ENCODE measurements around the gene AFF1. TPM values are rescaled to one million over a fixed set of nuclear protein-coding genes. Genes with fewer than 3 reads are reported as not detected.

The AFF1 gene
- total RNA-seq, 1 experiment from 2014 or later: 23.9 TPM

DNA sequence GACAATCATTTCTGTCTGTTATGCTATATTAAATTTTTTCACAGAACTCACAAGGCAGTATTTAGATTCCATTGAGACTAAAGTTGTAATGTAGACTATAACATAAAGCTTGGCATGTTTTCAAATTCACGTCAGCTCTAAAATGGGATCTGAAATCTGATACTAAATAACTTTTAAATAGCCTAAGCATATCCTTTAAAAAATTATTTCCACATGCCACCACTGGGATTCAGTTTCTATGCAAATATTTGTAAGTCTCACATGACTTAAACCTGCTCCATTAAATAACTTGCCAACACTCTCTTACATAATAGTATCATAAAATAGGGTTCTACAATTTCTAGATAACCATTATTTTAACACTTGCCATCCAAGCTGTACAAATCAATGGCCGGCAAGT, 253.2 kb downstream of the AFF1 start:
- DNase-seq (ENCODE audit: low read depth, low spot score): no peak
- no peak for ATAC-seq
- Histone ChIP-seq H3K9me3 (ENCODE audit: control insufficient read depth, insufficient read depth, low read depth, low read length) (no peaks in the 10 kb centered on the region), H3K4me1 (ENCODE audit: control insufficient read depth, insufficient read depth, low read length) (no peaks in the 10 kb centered on the region), H3K4me3 (ENCODE audit: low read depth in 2 of 2, low read length in 2 of 2) (no peak overlapping the region), H3K27me3 (ENCODE audit: control insufficient read depth, insufficient read depth, low read length) (no peaks in the 10 kb centered on the region), H3K27ac (ENCODE audit: low read length) (no peak overlapping the region), H3K36me3 (ENCODE audit: control insufficient read depth, insufficient read depth, low read length) (no peaks in the 10 kb centered on the region)
- no TSS peak for BruUV-seq (replicated peaks)
- ChIA-PET CTCF (no interaction called here), POLR2A (no interaction called here)
- in situ Hi-C loops (cut with HindIII; ENCODE audit: low pct_unique_long_range_greater_than_20kb, low sequenced_read_pairs) (no loop called here), intact Hi-C loops (cut with micrococcal nuclease; ENCODE audit: unreplicated experiment) (no loop called here)
- TF ChIP-seq POLR2AphosphoS5 (IDR thresholded peaks at IDR 0.05; ENCODE audit: low read depth, low read length): no peak
- TF ChIP-seq SIN3A (IDR thresholded peaks at IDR 0.05; ENCODE audit: borderline replicate concordance, insufficient read depth, low read depth, low read length): no peak
- TF ChIP-seq, protein P1, sequence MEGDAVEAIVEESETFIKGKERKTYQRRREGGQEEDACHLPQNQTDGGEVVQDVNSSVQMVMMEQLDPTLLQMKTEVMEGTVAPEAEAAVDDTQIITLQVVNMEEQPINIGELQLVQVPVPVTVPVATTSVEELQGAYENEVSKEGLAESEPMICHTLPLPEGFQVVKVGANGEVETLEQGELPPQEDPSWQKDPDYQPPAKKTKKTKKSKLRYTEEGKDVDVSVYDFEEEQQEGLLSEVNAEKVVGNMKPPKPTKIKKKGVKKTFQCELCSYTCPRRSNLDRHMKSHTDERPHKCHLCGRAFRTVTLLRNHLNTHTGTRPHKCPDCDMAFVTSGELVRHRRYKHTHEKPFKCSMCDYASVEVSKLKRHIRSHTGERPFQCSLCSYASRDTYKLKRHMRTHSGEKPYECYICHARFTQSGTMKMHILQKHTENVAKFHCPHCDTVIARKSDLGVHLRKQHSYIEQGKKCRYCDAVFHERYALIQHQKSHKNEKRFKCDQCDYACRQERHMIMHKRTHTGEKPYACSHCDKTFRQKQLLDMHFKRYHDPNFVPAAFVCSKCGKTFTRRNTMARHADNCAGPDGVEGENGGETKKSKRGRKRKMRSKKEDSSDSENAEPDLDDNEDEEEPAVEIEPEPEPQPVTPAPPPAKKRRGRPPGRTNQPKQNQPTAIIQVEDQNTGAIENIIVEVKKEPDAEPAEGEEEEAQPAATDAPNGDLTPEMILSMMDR (IDR thresholded peaks at IDR 0.05): no peak
- no peak for TF ChIP-seq TCF7L2 (IDR thresholded peaks at IDR 0.05; ENCODE audit: low read depth, low read length)
- TF ChIP-seq, protein P2, sequence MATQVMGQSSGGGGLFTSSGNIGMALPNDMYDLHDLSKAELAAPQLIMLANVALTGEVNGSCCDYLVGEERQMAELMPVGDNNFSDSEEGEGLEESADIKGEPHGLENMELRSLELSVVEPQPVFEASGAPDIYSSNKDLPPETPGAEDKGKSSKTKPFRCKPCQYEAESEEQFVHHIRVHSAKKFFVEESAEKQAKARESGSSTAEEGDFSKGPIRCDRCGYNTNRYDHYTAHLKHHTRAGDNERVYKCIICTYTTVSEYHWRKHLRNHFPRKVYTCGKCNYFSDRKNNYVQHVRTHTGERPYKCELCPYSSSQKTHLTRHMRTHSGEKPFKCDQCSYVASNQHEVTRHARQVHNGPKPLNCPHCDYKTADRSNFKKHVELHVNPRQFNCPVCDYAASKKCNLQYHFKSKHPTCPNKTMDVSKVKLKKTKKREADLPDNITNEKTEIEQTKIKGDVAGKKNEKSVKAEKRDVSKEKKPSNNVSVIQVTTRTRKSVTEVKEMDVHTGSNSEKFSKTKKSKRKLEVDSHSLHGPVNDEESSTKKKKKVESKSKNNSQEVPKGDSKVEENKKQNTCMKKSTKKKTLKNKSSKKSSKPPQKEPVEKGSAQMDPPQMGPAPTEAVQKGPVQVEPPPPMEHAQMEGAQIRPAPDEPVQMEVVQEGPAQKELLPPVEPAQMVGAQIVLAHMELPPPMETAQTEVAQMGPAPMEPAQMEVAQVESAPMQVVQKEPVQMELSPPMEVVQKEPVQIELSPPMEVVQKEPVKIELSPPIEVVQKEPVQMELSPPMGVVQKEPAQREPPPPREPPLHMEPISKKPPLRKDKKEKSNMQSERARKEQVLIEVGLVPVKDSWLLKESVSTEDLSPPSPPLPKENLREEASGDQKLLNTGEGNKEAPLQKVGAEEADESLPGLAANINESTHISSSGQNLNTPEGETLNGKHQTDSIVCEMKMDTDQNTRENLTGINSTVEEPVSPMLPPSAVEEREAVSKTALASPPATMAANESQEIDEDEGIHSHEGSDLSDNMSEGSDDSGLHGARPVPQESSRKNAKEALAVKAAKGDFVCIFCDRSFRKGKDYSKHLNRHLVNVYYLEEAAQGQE (IDR thresholded peaks at IDR 0.05; ENCODE audit: insufficient read depth in 1 of 2, low read depth in 2 of 2, low read length in 1 of 2): no peak

DNA sequence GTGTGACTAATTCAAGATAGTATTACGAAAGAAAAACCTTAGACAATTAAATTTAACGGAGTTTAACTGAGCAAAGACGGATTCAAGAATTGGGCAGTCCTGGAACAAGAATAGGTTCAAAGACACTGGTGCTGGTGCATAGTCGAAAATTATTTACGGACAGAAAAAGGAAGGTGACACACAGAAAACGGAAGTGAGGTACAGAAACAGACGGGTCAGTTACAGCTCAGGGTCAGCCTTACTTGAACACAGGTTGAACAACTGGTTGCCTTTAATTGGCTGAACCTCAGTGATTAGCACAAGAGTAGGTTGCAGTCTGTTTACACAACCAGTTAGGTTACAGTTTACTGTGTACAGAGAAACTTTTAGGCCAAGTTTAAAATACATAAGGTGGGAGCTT, 254.1 kb downstream of the AFF1 start:
- ATAC-seq (no peak), DNase-seq (ENCODE audit: low read depth, low spot score) (no peak)
- POLR2A ChIA-PET: no interaction called here
- Histone ChIP-seq H3K4me3 (ENCODE audit: low read depth in 2 of 2, low read length in 2 of 2) (no peak overlapping the region), H3K4me1 (ENCODE audit: control insufficient read depth, insufficient read depth, low read length) (no peaks in the 10 kb centered on the region), H3K36me3 (ENCODE audit: control insufficient read depth, insufficient read depth, low read length) (no peaks in the 10 kb centered on the region), H3K27ac (ENCODE audit: low read length) (no peak overlapping the region), H3K27me3 (ENCODE audit: control insufficient read depth, insufficient read depth, low read length) (no peaks in the 10 kb centered on the region), H3K9me3 (ENCODE audit: control insufficient read depth, insufficient read depth, low read depth, low read length) (no peaks in the 10 kb centered on the region)
- intact Hi-C loops (cut with micrococcal nuclease; ENCODE audit: unreplicated experiment): no loop called here
- CTCF ChIA-PET: no interaction called here
- no TSS peak for BruUV-seq (replicated peaks)
- TF ChIP-seq SIN3A (IDR thresholded peaks at IDR 0.05; ENCODE audit: borderline replicate concordance, insufficient read depth, low read depth, low read length) (no peak), POLR2AphosphoS5 (IDR thresholded peaks at IDR 0.05; ENCODE audit: low read depth, low read length) (no peak), TCF7L2 (IDR thresholded peaks at IDR 0.05; ENCODE audit: low read depth, low read length) (no peak)
- TF ChIP-seq, protein P2 (IDR thresholded peaks at IDR 0.05; ENCODE audit: insufficient read depth in 1 of 2, low read depth in 2 of 2, low read length in 1 of 2): no peak
- TF ChIP-seq, protein P1 (IDR thresholded peaks at IDR 0.05): no peak
- in situ Hi-C loops (cut with HindIII; ENCODE audit: low pct_unique_long_range_greater_than_20kb, low sequenced_read_pairs): no loop called here

Other genes starting within 250 kb of the AFF1 start
- gene SLC10A6, start 85.6 kb upstream of the AFF1 start, total RNA-seq (2021; ENCODE audit: unreplicated experiment): not detected
- 0.26 TPM for gene C4orf36, start 42.6 kb upstream of the AFF1 start, total RNA-seq (2021; ENCODE audit: unreplicated experiment)

Data from Panc1 (cell line).